ENCODE data around the gene STRN. TPM values are rescaled to one million over a fixed set of nuclear protein-coding genes. Genes with fewer than 3 reads are reported as not detected.

STRN gene
- total RNA-seq, 1 experiment from 2014 or later: 17.4 TPM

Other genes starting within 250 kb of the STRN start
- 10.5 and 11.6 TPM in 2 replicates for gene HEATR5B, start 117.8 kb upstream of the STRN start, total RNA-seq (2014; rRNA removed; shearing (Covaris generic))
- 4.8 and 5.1 TPM in 2 replicates for gene GPATCH11, start 118.0 kb upstream of the STRN start, total RNA-seq (2014; rRNA removed; shearing (Covaris generic))
- 12.7 and 16.2 TPM in 2 replicates for gene EIF2AK2, start 190.4 kb upstream of the STRN start, total RNA-seq (2014; rRNA removed; shearing (Covaris generic))
- not detected in 2 replicates for gene SULT6B1, start 222.1 kb upstream of the STRN start, total RNA-seq (2014; rRNA removed; shearing (Covaris generic))
- 45.9 and 56.7 TPM in 2 replicates for gene CEBPZOS, start 230.0 kb upstream of the STRN start, total RNA-seq (2014; rRNA removed; shearing (Covaris generic))